AG09319 (cell line): ENCODE results near the gene LMNB1.
"Not testable (repeated sequence)": the region's sequence is repeated elsewhere in the genome, so short reads cannot be mapped to it uniquely, and the experiment has no call there.

Experiments used
- DNase-seq: peaks from one replicate; pipeline ENCODE4 v3.0.0-alpha.2; 2010; ENCODE audit warnings: low read depth; ENCODE audit errors: extremely low read depth
- TF ChIP-seq, protein P1 (sequence below): IDR thresholded peaks from 2 replicates; pipeline ENCODE4 v1.5.1; 2011; ENCODE audit warnings: low read depth, mild to moderate bottlenecking, inconsistent platforms, low read length, moderate library complexity

LMNB1 gene

DNA sequence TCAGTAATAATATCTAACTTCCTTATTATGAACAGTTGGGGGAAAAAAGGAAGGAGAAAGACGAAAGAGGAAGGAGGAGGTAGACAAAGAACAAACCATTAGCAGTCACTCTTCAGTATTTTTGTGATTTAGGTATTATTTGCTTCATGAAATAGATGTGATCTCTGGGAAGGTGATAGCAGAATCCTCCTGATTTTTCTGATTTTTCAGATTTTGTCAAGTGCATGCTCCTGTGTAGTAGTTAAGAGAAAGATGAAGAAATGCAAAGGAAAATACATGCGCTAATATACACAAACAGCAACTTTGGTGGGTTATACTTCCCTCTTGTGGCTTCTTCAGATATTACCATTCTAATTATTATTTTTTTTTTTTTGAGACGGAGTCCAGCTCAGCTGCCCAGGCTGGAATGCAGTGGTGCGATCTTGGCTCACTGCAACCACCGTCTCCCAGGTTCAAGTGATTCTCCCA lies 31.6 kb downstream of the LMNB1 start:
- DNase-seq: no peak
- TF ChIP-seq, protein P1, sequence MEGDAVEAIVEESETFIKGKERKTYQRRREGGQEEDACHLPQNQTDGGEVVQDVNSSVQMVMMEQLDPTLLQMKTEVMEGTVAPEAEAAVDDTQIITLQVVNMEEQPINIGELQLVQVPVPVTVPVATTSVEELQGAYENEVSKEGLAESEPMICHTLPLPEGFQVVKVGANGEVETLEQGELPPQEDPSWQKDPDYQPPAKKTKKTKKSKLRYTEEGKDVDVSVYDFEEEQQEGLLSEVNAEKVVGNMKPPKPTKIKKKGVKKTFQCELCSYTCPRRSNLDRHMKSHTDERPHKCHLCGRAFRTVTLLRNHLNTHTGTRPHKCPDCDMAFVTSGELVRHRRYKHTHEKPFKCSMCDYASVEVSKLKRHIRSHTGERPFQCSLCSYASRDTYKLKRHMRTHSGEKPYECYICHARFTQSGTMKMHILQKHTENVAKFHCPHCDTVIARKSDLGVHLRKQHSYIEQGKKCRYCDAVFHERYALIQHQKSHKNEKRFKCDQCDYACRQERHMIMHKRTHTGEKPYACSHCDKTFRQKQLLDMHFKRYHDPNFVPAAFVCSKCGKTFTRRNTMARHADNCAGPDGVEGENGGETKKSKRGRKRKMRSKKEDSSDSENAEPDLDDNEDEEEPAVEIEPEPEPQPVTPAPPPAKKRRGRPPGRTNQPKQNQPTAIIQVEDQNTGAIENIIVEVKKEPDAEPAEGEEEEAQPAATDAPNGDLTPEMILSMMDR: peak; percentile 43

GRCh38 chr5:126809916-126810315 lies 33.0 kb downstream of the LMNB1 start:
- no peak for DNase-seq
- TF ChIP-seq, protein P1: no peak

GRCh38 chr5:126810596-126811380 lies 33.9 kb downstream of the LMNB1 start:
- TF ChIP-seq, protein P1: no peak

GRCh38 chr5:126811515-126812198 lies 34.7 kb downstream of the LMNB1 start:
- TF ChIP-seq, protein P1: no peak
- no peak for DNase-seq

More at GRCh38 chr5:126810596-126811380, 33.9 kb downstream of the LMNB1 start:
- DNase-seq: no peak

GRCh38 chr5:126812199-126812570 lies 35.2 kb downstream of the LMNB1 start:
- TF ChIP-seq, protein P1: no peak
- no peak for DNase-seq

GRCh38 chr5:126813799-126814198 lies 36.9 kb downstream of the LMNB1 start:
- DNase-seq: not testable (repeated sequence)

GRCh38 chr5:126814721-126815404 lies 37.9 kb downstream of the LMNB1 start:
- TF ChIP-seq, protein P1: no peak
- DNase-seq: no peak
